ENCODE measurements around the gene HAL. TPM values are rescaled to one million over a fixed set of nuclear protein-coding genes. Genes with fewer than 3 reads are reported as not detected.

Gene HAL
- polyA plus RNA-seq, 1 of the 3 experiments (the other 2 are of a cell fraction), result 0.08 TPM

- TF ChIP-seq, protein P1, sequence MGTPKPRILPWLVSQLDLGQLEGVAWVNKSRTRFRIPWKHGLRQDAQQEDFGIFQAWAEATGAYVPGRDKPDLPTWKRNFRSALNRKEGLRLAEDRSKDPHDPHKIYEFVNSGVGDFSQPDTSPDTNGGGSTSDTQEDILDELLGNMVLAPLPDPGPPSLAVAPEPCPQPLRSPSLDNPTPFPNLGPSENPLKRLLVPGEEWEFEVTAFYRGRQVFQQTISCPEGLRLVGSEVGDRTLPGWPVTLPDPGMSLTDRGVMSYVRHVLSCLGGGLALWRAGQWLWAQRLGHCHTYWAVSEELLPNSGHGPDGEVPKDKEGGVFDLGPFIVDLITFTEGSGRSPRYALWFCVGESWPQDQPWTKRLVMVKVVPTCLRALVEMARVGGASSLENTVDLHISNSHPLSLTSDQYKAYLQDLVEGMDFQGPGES (IDR thresholded peaks at IDR 0.05; ENCODE audit: low read depth, low read length), result no peak
- TF ChIP-seq GABPA (IDR thresholded peaks at IDR 0.05; ENCODE audit: low read depth) (no peak), TEAD4 (IDR thresholded peaks at IDR 0.05; ENCODE audit: borderline replicate concordance, insufficient read depth) (no peak)
These were observed 19.7 kb downstream of the HAL start (continued) for GRCh38 chr12:95976416-95976832.

DNA sequence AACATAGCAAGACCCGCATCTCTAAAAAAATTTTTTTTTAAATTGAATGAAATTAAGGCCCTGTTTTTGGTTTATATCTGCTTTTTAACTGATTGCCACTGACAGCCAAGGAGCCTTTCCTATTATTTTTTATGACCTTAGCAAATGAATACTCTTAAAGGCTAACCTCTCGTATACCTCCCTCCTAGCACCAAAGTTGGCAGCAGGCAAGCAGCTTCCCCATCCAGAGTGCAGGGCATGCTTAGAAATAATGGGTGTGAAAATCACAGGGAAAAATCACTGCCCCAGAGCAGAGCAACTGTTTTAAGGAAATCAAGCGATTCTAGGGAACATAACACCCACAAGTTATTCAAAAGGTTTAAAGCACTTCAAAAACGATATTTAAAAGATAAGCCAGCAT, 20.7 kb downstream of the HAL start:
- 59% methylated on average over 4 of the region's 4 CpGs for WGBS (ENCODE audit: low lambda C conversion rate)
- CTCF ChIA-PET, result interaction anchor here (2.9 kb wide), 1 partner anchor 23 kb away, joined by 8 read pairs; no protein-coding TSS in a partner anchor
- no peak overlapping the region for H2AFZ ChIP-seq (ENCODE audit: low read depth)

More for the DNA sequence above, 20.7 kb downstream of the HAL start:
- no peaks in the 10 kb centered on the region for H3K79me2 ChIP-seq (ENCODE audit: insufficient read depth)
- H3K4me2 ChIP-seq, result no peak overlapping the region
- H3K27me3 ChIP-seq (ENCODE audit: insufficient read depth), result no peaks in the 10 kb centered on the region; the same call in 1 of the 2 replicates
- DNase-seq, result no peak
- no peaks in the 10 kb centered on the region for H3K9me3 ChIP-seq
- no peaks in the 10 kb centered on the region for H4K20me1 ChIP-seq (ENCODE audit: insufficient read depth)
- H3K27ac ChIP-seq (ENCODE audit: low read depth in 2 of 2, low read length in 1 of 2), result no peak overlapping the region
- H3K9me2 ChIP-seq, result no peaks in the 10 kb centered on the region
- no peaks in the 10 kb centered on the region for H3K4me1 ChIP-seq (ENCODE audit: control insufficient read depth in 1 of 2, insufficient read depth in 2 of 2, low read depth in 1 of 2, low read length in 1 of 2)
- H3F3A ChIP-seq (replicated peaks; ENCODE audit: insufficient read depth), result no peaks in the 10 kb centered on the region
- POLR2A ChIA-PET, result no interaction called here
- no peak overlapping the region for H3K4me3 ChIP-seq (ENCODE audit: low read depth in 2 of 2, low read length in 1 of 2)
- no peak overlapping the region for H3K9ac ChIP-seq
- H3K36me3 ChIP-seq (replicated peaks in 1 of 2; ENCODE audit: control insufficient read depth in 1 of 2, insufficient read depth in 2 of 2, low read length in 1 of 2), result no peaks in the 10 kb centered on the region
- TF ChIP-seq YY1 (IDR thresholded peaks at IDR 0.05; ENCODE audit: low read depth), result no peak
- no peak for TF ChIP-seq GABPA (IDR thresholded peaks at IDR 0.05; ENCODE audit: low read depth)
- no peak for TF ChIP-seq USF1 (IDR thresholded peaks at IDR 0.05; ENCODE audit: borderline replicate concordance, low read depth)
- TF ChIP-seq FOXJ3 (CRISPR knock-in tag; IDR thresholded peaks at IDR 0.05), result no peak
- TF ChIP-seq, protein P2, sequence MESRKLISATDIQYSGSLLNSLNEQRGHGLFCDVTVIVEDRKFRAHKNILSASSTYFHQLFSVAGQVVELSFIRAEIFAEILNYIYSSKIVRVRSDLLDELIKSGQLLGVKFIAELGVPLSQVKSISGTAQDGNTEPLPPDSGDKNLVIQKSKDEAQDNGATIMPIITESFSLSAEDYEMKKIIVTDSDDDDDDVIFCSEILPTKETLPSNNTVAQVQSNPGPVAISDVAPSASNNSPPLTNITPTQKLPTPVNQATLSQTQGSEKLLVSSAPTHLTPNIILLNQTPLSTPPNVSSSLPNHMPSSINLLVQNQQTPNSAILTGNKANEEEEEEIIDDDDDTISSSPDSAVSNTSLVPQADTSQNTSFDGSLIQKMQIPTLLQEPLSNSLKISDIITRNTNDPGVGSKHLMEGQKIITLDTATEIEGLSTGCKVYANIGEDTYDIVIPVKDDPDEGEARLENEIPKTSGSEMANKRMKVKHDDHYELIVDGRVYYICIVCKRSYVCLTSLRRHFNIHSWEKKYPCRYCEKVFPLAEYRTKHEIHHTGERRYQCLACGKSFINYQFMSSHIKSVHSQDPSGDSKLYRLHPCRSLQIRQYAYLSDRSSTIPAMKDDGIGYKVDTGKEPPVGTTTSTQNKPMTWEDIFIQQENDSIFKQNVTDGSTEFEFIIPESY (IDR thresholded peaks at IDR 0.05; ENCODE audit: borderline replicate concordance, low read depth), result no peak
- no peak for TF ChIP-seq NRF1 (IDR thresholded peaks at IDR 0.05; ENCODE audit: low read depth, low read length)
- TF ChIP-seq CTCF (IDR thresholded peaks at IDR 0.05), result no peak
- no peak for TF ChIP-seq TAF1 (IDR thresholded peaks at IDR 0.05; ENCODE audit: borderline replicate concordance, low read depth, low read length)
- no peak for TF ChIP-seq MEF2A (IDR thresholded peaks at IDR 0.05; ENCODE audit: borderline replicate concordance, low read depth)
- TF ChIP-seq SIN3A (IDR thresholded peaks at IDR 0.05; ENCODE audit: borderline replicate concordance, low read depth, low read length), result no peak
